CD4-positive, alpha-beta T cell (primary cell): Measurements from ENCODE around the gene SETD6. TPM values are rescaled to one million over a fixed set of nuclear protein-coding genes. Genes with fewer than 3 reads are reported as not detected.

ENCODE experiments used
- ATAC-seq: fragments of 200-7000 bp; cut with Tn5 transposase; one replicate; pipeline ENCODE4 v1.10.0; 2022; ENCODE audit warnings: mild to moderate bottlenecking; ENCODE audit not compliant: poor library complexity
- CTCF ChIA-PET: fragments of 350-600 bp; sonication (Branson Sonifier 250); formaldehyde crosslinking; loops from one replicate; lab custom pipeline; 2021; ENCODE audit warnings: antibody characterized with exemption, inconsistent platforms; lab: Charles Lee
- POLR2A ChIA-PET: fragments of 350-600 bp; sonication (Branson Sonifier 250); formaldehyde crosslinking; loops from one replicate; lab custom pipeline; 2021; ENCODE audit warnings: antibody characterized with exemption, inconsistent platforms; lab: Charles Lee
- DNase-seq, 14 experiments: peaks; one replicate each; pipeline ENCODE4 v3.0.0-alpha.2; 2013 to 2020; ENCODE audit warnings: mixed read lengths in 2 of 14
- H3K27ac ChIP-seq, 2 donors: one replicate each; pipeline versions ENCODE4 v1.5.1 to v1.7.0; 2013; ENCODE audit warnings: low read length in 2 of 2, low read depth in 1 of 2, mild to moderate bottlenecking in 1 of 2
- H3K27me3 ChIP-seq, 2 experiments: 1 replicate in 1 of 2; 2 replicates in 1 of 2; pipeline versions ENCODE4 v1.6.1 to v1.7.0; 2013; ENCODE audit warnings: low read length in 2 of 2, control low read depth in 1 of 2, mild to moderate bottlenecking in 1 of 2, moderate library complexity in 1 of 2; ENCODE audit not compliant: insufficient read depth in 2 of 2, control insufficient read depth in 1 of 2
- H3K36me3 ChIP-seq: one replicate; pipeline ENCODE4 v1.6.1; 2013; ENCODE audit warnings: low read length, control low read depth; ENCODE audit not compliant: insufficient read depth
- H3K4me1 ChIP-seq: one replicate; pipeline ENCODE4 v1.6.1; 2013; ENCODE audit warnings: low read length, control low read depth; ENCODE audit not compliant: insufficient read depth
- H3K4me3 ChIP-seq: one replicate; pipeline ENCODE4 v1.5.1; 2013; ENCODE audit warnings: mild to moderate bottlenecking, low read length, moderate library complexity
- H3K9me3 ChIP-seq, 2 experiments: 1 replicate in 1 of 2; 2 replicates in 1 of 2; pipeline versions ENCODE4 v1.6.1 to v1.7.0; 2013; ENCODE audit warnings: low read length in 2 of 2, mild to moderate bottlenecking in 2 of 2, control low read depth in 1 of 2, moderate library complexity in 1 of 2; ENCODE audit not compliant: control insufficient read depth in 1 of 2, insufficient read depth in 1 of 2
- H3K27ac Mint-ChIP-seq: one replicate; pipeline ENCODE4 v1.8.0; 2020; ENCODE audit warnings: mixed read lengths
- H3K27me3 Mint-ChIP-seq: one replicate; pipeline ENCODE4 v1.8.0; 2021; ENCODE audit warnings: mixed read lengths
- H3K36me3 Mint-ChIP-seq: one replicate; pipeline ENCODE4 v1.8.0; 2021; ENCODE audit warnings: low read depth, mixed read lengths
- H3K4me1 Mint-ChIP-seq: one replicate; pipeline ENCODE4 v1.8.0; 2021; ENCODE audit warnings: low read depth, mixed read lengths
- H3K4me3 Mint-ChIP-seq: one replicate; pipeline ENCODE4 v1.8.0; 2020; ENCODE audit warnings: mild to moderate bottlenecking, mixed read lengths
- H3K9me3 Mint-ChIP-seq: one replicate; pipeline ENCODE4 v1.8.0; 2020; ENCODE audit warnings: mixed read lengths
- CTCF ChIP-seq: fragments of 200-600 bp; IDR thresholded peaks from one replicate; pipeline ENCODE4 v1.8.0; 2022; ENCODE audit warnings: antibody characterized with exemption, mild to moderate bottlenecking
- intact Hi-C, 2 experiments: fragments of 100-400 bp; cut with DNase I in 1 of 2; cut with micrococcal nuclease in 1 of 2; formaldehyde crosslinking; loops; one replicate each; pipeline versions ENCODE4 v1.15.1 to v1.9.0; 2023 to 2025; cut with DNase I, micrococcal nuclease
- total RNA-seq, 174 experiments: library from RNA in 2 of 174; stranded (reverse) in 2 of 174; gene quantifications; one replicate each; pipeline ENCODE4 v1.2.3 and lab custom pipeline; 2021 to 2026

The SETD6 gene
- total RNA-seq, 2 experiments from 2014 or later, result 21.9 to 25.5 TPM

- Mint-ChIP-seq H3K36me3 (peaks cover 53% of the 10 kb centered on the region), H3K4me3 (peak overlapping the region; percentile 83), H3K27ac (peak overlapping the region; percentile 50), H3K4me1 (peaks cover 36% of the 10 kb centered on the region), H3K9me3 (no peaks in the 10 kb centered on the region), H3K27me3 (no peaks in the 10 kb centered on the region)
- H3K27ac ChIP-seq, result no peak overlapping the region
- DNase-seq, result no peak
- H3K27me3 ChIP-seq, result no peaks in the 10 kb centered on the region
- H3K4me1 ChIP-seq, result peaks cover 19% of the 10 kb centered on the region
- POLR2A ChIA-PET, result interaction anchor here (0.6 kb wide), 1 partner anchor 1331 kb away, joined by 4 read pairs; the partner anchor contains the start of genes PSME3IP1 and RSPRY1
- intact Hi-C loops, result loop anchor here in 1 of 2 experiments (5.0 kb wide), 1 partner anchor 319 kb away; the partner anchor contains the start of gene CSNK2A2
- TF ChIP-seq CTCF, result no peak
- no peak overlapping the region for H3K4me3 ChIP-seq
- no peak for ATAC-seq
- H3K36me3 ChIP-seq, result peaks cover 42% of the 10 kb centered on the region
- CTCF ChIA-PET, result no interaction called here
- no peaks in the 10 kb centered on the region for H3K9me3 ChIP-seq
These were observed 1.4 kb downstream of the SETD6 start for GRCh38 chr16:58516768-58517107.

- DNase-seq (no peak), ATAC-seq (no peak)
- H3K27ac Mint-ChIP-seq, result peak overlapping the region; percentile 40
- Histone ChIP-seq H3K27ac (no peak overlapping the region), H3K36me3 (peaks cover 57% of the 10 kb centered on the region), H3K27me3 (no peaks in the 10 kb centered on the region), H3K4me1 (peaks cover 15% of the 10 kb centered on the region), H3K9me3 (no peaks in the 10 kb centered on the region), H3K4me3 (no peak overlapping the region)
- peak overlapping the region; percentile 83 for H3K4me3 Mint-ChIP-seq
- intact Hi-C loops, result loop anchor here in 1 of 2 experiments (2.0 to 5.0 kb wide), 2 partner anchors 108 to 321 kb away; partner anchors contain the start of gene CSNK2A2
- H3K9me3 Mint-ChIP-seq, result no peaks in the 10 kb centered on the region
- H3K27me3 Mint-ChIP-seq, result no peaks in the 10 kb centered on the region
- H3K4me1 Mint-ChIP-seq, result peaks cover 32% of the 10 kb centered on the region
- POLR2A ChIA-PET, result no interaction called here
- TF ChIP-seq CTCF, result no peak
- CTCF ChIA-PET, result interaction anchor here (1.6 kb wide), 1 partner anchor 9 kb away, joined by 5 read pairs; no protein-coding TSS in a partner anchor
- H3K36me3 Mint-ChIP-seq, result peaks cover 66% of the 10 kb centered on the region
These were observed 3.0 kb downstream of the SETD6 start for GRCh38 chr16:58518083-58518979.

GRCh38 chr16:58518980-58519368 is 3.7 kb downstream of the SETD6 start:
- no peaks in the 10 kb centered on the region for H3K9me3 Mint-ChIP-seq
- peak overlapping the region; percentile 40 for H3K27ac Mint-ChIP-seq
- CTCF ChIA-PET, result interaction anchor here (1.6 kb wide), 1 partner anchor 9 kb away, joined by 5 read pairs; no protein-coding TSS in a partner anchor
- intact Hi-C loops, result loop anchor here in 1 of 2 experiments (2.0 to 5.0 kb wide), 2 partner anchors 108 to 322 kb away; partner anchors contain the start of gene CSNK2A2
- no peak for DNase-seq
- no peaks in the 10 kb centered on the region for H3K27me3 Mint-ChIP-seq
- TF ChIP-seq CTCF, result no peak
- H3K36me3 ChIP-seq, result peaks cover 63% of the 10 kb centered on the region
- H3K4me3 Mint-ChIP-seq, result no peak overlapping the region
- H3K4me1 Mint-ChIP-seq, result peaks cover 32% of the 10 kb centered on the region
- no peaks in the 10 kb centered on the region for H3K9me3 ChIP-seq
- peaks cover 72% of the 10 kb centered on the region for H3K36me3 Mint-ChIP-seq
- POLR2A ChIA-PET, result no interaction called here
- no peak overlapping the region for H3K4me3 ChIP-seq
- H3K4me1 ChIP-seq, result peaks cover 15% of the 10 kb centered on the region
- H3K27ac ChIP-seq, result no peak overlapping the region
- H3K27me3 ChIP-seq, result no peaks in the 10 kb centered on the region
- no peak for ATAC-seq
